PC-3 (cell line): ENCODE measurements around the gene ISL2. TPM values are rescaled to one million over a fixed set of nuclear protein-coding genes. Genes with fewer than 3 reads are reported as not detected.

Experiments used
- ATAC-seq: fragments of 200-7000 bp; cut with Tn5 transposase; 2 replicates; pipeline ENCODE4 v1.9.1; 2020; ENCODE audit warnings: mild to moderate bottlenecking, moderate library complexity
- BruUV-seq: library from RNA; stranded (reverse); fragments of 400-500 nt; replicated peaks from 2 replicates; lab custom pipeline; 2021; lab: Mats Ljungman, UMichigan
- CTCF ChIA-PET: fragments of 300-600 bp; sonication (Branson Sonifier 250); formaldehyde crosslinking; loops from one replicate; lab custom pipeline; 2022; ENCODE audit warnings: antibody characterized with exemption; lab: Charles Lee
- POLR2A ChIA-PET: fragments of 300-600 bp; sonication (Branson Sonifier 250); formaldehyde crosslinking; loops from one replicate; lab custom pipeline; 2022; ENCODE audit warnings: antibody characterized with exemption; ENCODE audit not compliant: unreplicated experiment; lab: Charles Lee
- DNase-seq: peaks from one replicate; pipeline ENCODE4 v3.0.0-alpha.2; 2015
- H2AFZ ChIP-seq: fragments of 300-600 bp; sonication (generic); 2 replicates; pipeline ENCODE4 v1.6.0; 2016; ENCODE audit warnings: antibody characterized with exemption, low read length
- H3F3A ChIP-seq: fragments of 300-600 bp; sonication (generic); one replicate; pipeline ENCODE4 v1.6.0; 2017; ENCODE audit warnings: antibody characterized with exemption, low read length, control low read depth, mild to moderate bottlenecking; ENCODE audit not compliant: unreplicated experiment
- H3K27ac ChIP-seq: fragments of 300-600 bp; sonication (generic); 2 replicates; pipeline ENCODE4 v1.5.1; 2016; ENCODE audit warnings: mild to moderate bottlenecking, low read length
- H3K27me3 ChIP-seq: fragments of 300-600 bp; sonication (generic); 2 replicates; pipeline ENCODE4 v1.6.1; 2016; ENCODE audit warnings: low read length, mixed read lengths
- H3K36me3 ChIP-seq: fragments of 300-600 bp; sonication (generic); 2 replicates; pipeline ENCODE4 v1.6.1; 2016; ENCODE audit warnings: low read depth, mixed run types, low read length, mixed read lengths
- H3K4me1 ChIP-seq: fragments of 300-600 bp; sonication (generic); 2 replicates; pipeline ENCODE4 v1.5.1; 2016; ENCODE audit warnings: low read length; ENCODE audit not compliant: insufficient read depth
- H3K4me2 ChIP-seq: fragments of 300-600 bp; sonication (generic); 2 replicates; pipeline ENCODE4 v1.6.0; 2016; ENCODE audit warnings: low read length
- H3K4me3 ChIP-seq: fragments of 300-600 bp; sonication (generic); 2 replicates; pipeline ENCODE4 v1.5.1; 2016; ENCODE audit warnings: mild to moderate bottlenecking, low read length, mixed read lengths
- H3K79me2 ChIP-seq: fragments of 300-600 bp; sonication (generic); 2 replicates; pipeline ENCODE4 v1.6.1; 2017; ENCODE audit warnings: low read length, mixed read lengths
- H3K9ac ChIP-seq: fragments of 300-600 bp; sonication (generic); 2 replicates; pipeline ENCODE4 v1.6.0; 2016; ENCODE audit warnings: mild to moderate bottlenecking, low read length
- H3K9me2 ChIP-seq: fragments of 300-600 bp; sonication (generic); replicated peaks from 2 replicates; pipeline ENCODE4 v1.6.1; 2016; ENCODE audit warnings: mixed run types, low read length, mixed read lengths
- H3K9me3 ChIP-seq: fragments of 300-600 bp; sonication (generic); 2 replicates; pipeline ENCODE4 v1.6.1; 2016; ENCODE audit warnings: low read length, mixed read lengths
- H4K20me1 ChIP-seq: fragments of 300-600 bp; sonication (generic); 2 replicates; pipeline ENCODE4 v1.6.1; 2016; ENCODE audit warnings: low read length, mixed read lengths
- EZH2 ChIP-seq: fragments of 300-600 bp; sonication (generic); IDR thresholded peaks from one replicate; pipeline ENCODE4 v1.6.1; 2017; ENCODE audit warnings: antibody characterized with exemption, mild to moderate bottlenecking, low read length; ENCODE audit not compliant: unreplicated experiment
- EZH2phosphoT487 ChIP-seq: fragments of 300-600 bp; sonication (generic); IDR thresholded peaks from 2 replicates; pipeline ENCODE4 v1.6.1; 2018; ENCODE audit warnings: mild to moderate bottlenecking, antibody characterized with exemption, low read length, borderline replicate concordance
- intact Hi-C: fragments of 100-400 bp; cut with micrococcal nuclease; formaldehyde crosslinking; loops from 2 replicates; pipeline ENCODE4 v1.9.0; 2023
- total RNA-seq: library from RNA; depleted of rRNA; stranded (reverse); fragments of >200 nt; gene quantifications from 2 replicates; pipeline ENCODE4 v1.2.3, GENCODE V29; 2014
- TF ChIP-seq, protein P1 (sequence below): fragments of 300-600 bp; sonication (generic); conservative IDR thresholded peaks from 2 replicates; pipeline ENCODE4 v1.5.1; 2017; ENCODE audit warnings: antibody characterized with exemption, low read depth, mild to moderate bottlenecking, low read length

The ISL2 gene
- total RNA-seq, 1 experiment from 2014 or later, result 3.6 TPM

DNA sequence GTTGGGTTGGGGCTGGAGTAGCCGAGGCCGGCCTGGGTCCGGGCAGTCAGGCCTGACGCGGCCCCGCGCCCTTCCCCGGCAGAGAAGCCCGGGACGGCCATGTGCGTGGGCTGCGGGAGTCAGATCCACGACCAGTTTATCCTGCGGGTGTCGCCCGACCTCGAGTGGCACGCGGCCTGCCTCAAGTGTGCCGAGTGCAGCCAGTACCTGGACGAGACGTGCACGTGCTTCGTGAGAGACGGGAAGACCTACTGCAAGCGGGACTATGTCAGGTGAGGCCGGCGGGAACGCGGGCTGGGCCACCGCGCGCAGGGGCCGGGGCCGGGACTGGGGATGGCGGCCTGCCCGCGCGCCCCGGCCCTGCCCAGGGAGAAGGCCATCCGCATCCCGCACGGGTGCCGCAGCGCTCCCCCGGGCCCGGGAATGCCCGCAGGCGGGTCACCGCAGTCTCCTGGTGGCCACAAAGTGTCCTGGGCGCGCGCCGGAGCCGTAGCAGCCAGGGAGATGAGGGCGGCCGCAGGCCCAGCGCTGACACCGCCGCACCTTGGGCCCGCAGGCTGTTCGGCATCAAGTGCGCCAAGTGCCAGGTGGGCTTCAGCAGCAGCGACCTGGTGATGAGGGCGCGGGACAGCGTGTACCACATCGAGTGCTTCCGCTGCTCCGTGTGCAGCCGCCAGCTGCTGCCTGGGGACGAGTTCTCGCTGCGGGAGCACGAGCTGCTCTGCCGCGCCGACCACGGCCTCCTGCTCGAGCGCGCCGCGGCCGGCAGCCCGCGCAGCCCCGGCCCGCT is 1.3 kb downstream of the ISL2 start:
- ATAC-seq (no peak), DNase-seq (no peak)
- no peaks in the 10 kb centered on the region for H4K20me1 ChIP-seq
- peak overlapping the region; percentile 78 for H3K4me2 ChIP-seq
- no TSS peak for BruUV-seq
- H3K79me2 ChIP-seq, result peaks cover 14% of the 10 kb centered on the region
- no peaks in the 10 kb centered on the region for H3K36me3 ChIP-seq
- CTCF ChIA-PET, result no interaction called here
- no peak overlapping the region for H3K27ac ChIP-seq
- H3K9me3 ChIP-seq, result no peaks in the 10 kb centered on the region
- TF ChIP-seq EZH2 (no peak), EZH2phosphoT487 (no peak)
- TF ChIP-seq, protein P1, sequence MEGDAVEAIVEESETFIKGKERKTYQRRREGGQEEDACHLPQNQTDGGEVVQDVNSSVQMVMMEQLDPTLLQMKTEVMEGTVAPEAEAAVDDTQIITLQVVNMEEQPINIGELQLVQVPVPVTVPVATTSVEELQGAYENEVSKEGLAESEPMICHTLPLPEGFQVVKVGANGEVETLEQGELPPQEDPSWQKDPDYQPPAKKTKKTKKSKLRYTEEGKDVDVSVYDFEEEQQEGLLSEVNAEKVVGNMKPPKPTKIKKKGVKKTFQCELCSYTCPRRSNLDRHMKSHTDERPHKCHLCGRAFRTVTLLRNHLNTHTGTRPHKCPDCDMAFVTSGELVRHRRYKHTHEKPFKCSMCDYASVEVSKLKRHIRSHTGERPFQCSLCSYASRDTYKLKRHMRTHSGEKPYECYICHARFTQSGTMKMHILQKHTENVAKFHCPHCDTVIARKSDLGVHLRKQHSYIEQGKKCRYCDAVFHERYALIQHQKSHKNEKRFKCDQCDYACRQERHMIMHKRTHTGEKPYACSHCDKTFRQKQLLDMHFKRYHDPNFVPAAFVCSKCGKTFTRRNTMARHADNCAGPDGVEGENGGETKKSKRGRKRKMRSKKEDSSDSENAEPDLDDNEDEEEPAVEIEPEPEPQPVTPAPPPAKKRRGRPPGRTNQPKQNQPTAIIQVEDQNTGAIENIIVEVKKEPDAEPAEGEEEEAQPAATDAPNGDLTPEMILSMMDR, result no peak
- H3K9me2 ChIP-seq, result no peaks in the 10 kb centered on the region
- no peak overlapping the region; the same call in 1 of the 2 replicates for H2AFZ ChIP-seq
- no peaks in the 10 kb centered on the region for H3K27me3 ChIP-seq
- H3K9ac ChIP-seq, result no peak overlapping the region
- H3F3A ChIP-seq, result no peaks in the 10 kb centered on the region
- peak overlapping the region; percentile 75 for H3K4me3 ChIP-seq
- POLR2A ChIA-PET, result interaction anchor here (0.6 kb wide), 1 partner anchor 28 kb away, joined by 3 read pairs; no protein-coding TSS in a partner anchor
- intact Hi-C loops, result loop anchor here (2.0 to 10.0 kb wide), 4 partner anchors 25 to 527 kb away; no protein-coding TSS in a partner anchor
- H3K4me1 ChIP-seq, result peaks cover 15% of the 10 kb centered on the region

DNA sequence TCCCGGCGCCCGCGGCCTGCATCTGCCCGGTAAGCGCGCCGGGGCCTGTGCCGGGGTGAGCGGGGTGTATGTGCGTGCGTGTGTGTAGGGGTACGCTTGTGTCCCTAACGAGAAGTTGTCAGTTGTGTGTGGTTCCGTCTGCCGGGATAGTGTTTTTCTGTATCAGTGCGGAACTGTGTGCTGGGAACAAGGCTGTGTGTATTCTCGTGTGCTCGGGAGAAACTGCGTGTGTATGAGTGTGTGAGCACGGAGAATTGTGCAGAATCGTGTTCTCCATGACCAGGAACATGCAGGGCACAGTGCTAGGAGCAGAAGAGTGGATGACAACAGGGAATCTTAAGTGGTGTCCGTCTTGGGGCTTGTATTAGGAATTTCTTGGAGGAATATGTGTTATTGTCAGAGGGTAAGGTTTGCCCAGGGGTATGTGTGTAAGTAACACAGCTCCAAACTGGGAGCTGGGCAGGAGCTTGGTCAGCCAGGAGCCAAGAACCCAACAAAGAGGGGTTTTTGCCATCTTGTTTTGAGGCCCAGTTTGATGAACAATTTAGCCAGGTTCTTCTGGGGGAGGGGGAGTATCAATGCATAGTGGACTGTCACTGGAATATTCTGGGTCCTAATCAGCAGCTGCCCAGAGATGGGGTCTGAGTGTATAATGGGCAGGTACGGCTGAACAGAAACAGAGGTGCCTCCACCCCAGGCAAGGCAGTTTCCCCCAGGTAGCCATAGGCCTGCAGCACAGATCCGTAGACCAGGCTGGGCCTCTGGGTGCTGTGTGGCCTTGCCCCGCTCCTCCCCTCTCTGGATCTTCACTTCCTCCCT is 2.1 kb downstream of the ISL2 start:
- no peak for TF ChIP-seq EZH2
- TF ChIP-seq EZH2phosphoT487, result no peak
- TF ChIP-seq, protein P1, result no peak
- intact Hi-C loops, result loop anchor here (5.0 to 10.0 kb wide), 2 partner anchors 141 to 526 kb away; no protein-coding TSS in a partner anchor

More for the DNA sequence above, 2.1 kb downstream of the ISL2 start:
- Histone ChIP-seq H3K9me3 (no peaks in the 10 kb centered on the region), H3K4me2 (no peak overlapping the region; the same call in 1 of the 2 replicates), H3K36me3 (no peaks in the 10 kb centered on the region), H3K27me3 (no peaks in the 10 kb centered on the region), H3K4me1 (peaks cover 15% of the 10 kb centered on the region), H3F3A (no peaks in the 10 kb centered on the region), H3K27ac (no peak overlapping the region), H2AFZ (no peak overlapping the region), H4K20me1 (no peaks in the 10 kb centered on the region), H3K79me2 (peaks cover 14% of the 10 kb centered on the region), H3K9ac (no peak overlapping the region), H3K4me3 (no peak overlapping the region), H3K9me2 (no peaks in the 10 kb centered on the region)
- BruUV-seq, result TSS peak; percentile 4
- POLR2A ChIA-PET, result no interaction called here
- DNase-seq (no peak), ATAC-seq (no peak)
- CTCF ChIA-PET, result no interaction called here
